Measurements from ENCODE around the gene MRPL38.

MRPL38 gene

GRCh38 chr17:75849724-75850123, 55.0 kb downstream of the MRPL38 start:
- no peak for DNase-seq

- DNase-seq: peak; percentile 72
Observed at GRCh38 chr17:75849279-75849646, 55.4 kb downstream of the MRPL38 start.
